GM23338 (cell line): Measurements from ENCODE around the gene SLC29A1.

Experiments used
- CREB1 ChIP-seq: fragments of 250-450 bp; sonication (Bioruptor Pico); IDR thresholded peaks from 2 replicates; pipeline ENCODE4 v1.5.0; 2020; ENCODE audit warnings: low read depth, mild to moderate bottlenecking, moderate library complexity
- ETS1 ChIP-seq: IDR thresholded peaks from 2 replicates; pipeline ENCODE4 v1.6.1; 2016; ENCODE audit warnings: antibody characterized with exemption
- EZH2 ChIP-seq: fragments of 200-600 bp; sonication (generic); IDR thresholded peaks from one replicate; pipeline ENCODE4 v1.8.0; 2017; ENCODE audit warnings: antibody characterized with exemption, mild to moderate bottlenecking, low read depth; ENCODE audit not compliant: unreplicated experiment
- EZH2phosphoT487 ChIP-seq: fragments of 200-600 bp; sonication (generic); IDR thresholded peaks from one replicate; pipeline ENCODE4 v1.8.1; 2018; ENCODE audit warnings: antibody characterized with exemption; ENCODE audit not compliant: unreplicated experiment
- JUNB ChIP-seq: IDR thresholded peaks from one replicate; pipeline ENCODE4 v1.6.1; 2016; ENCODE audit warnings: antibody characterized with exemption; ENCODE audit not compliant: unreplicated experiment
- POLR2AphosphoS5 ChIP-seq: IDR thresholded peaks from 2 replicates; pipeline ENCODE4 v1.6.1; 2016; ENCODE audit warnings: antibody characterized with exemption, low read depth
- STAT1 ChIP-seq: IDR thresholded peaks from one replicate; pipeline ENCODE4 v1.6.1; 2016; ENCODE audit warnings: antibody characterized with exemption; ENCODE audit not compliant: unreplicated experiment
- ZNF114 ChIP-seq: fragments of 250-450 bp; sonication (Bioruptor Pico); IDR thresholded peaks from 2 replicates; pipeline ENCODE4 v1.5.0; 2020; ENCODE audit warnings: mild to moderate bottlenecking, moderate library complexity
- ZNF331 ChIP-seq: fragments of 250-450 bp; sonication (Bioruptor Pico); IDR thresholded peaks from 2 replicates; pipeline ENCODE4 v1.5.0; 2020; ENCODE audit warnings: low read depth, mild to moderate bottlenecking, moderate library complexity
- TF ChIP-seq, protein P1 (sequence below), 2 experiments: fragments of 200-600 bp in 1 of 2; sonication (generic) in 1 of 2; conservative IDR thresholded peaks; 2 replicates each; pipeline versions ENCODE4 v1.5.1 to v1.6.1; 2016 to 2017; ENCODE audit warnings: antibody characterized with exemption in 2 of 2, low read depth in 2 of 2, mild to moderate bottlenecking in 2 of 2, moderate library complexity in 1 of 2
- TF ChIP-seq, protein P2 (sequence below): IDR thresholded peaks from one replicate; pipeline ENCODE4 v1.6.1; 2018; ENCODE audit warnings: antibody characterized with exemption; ENCODE audit not compliant: unreplicated experiment
- TF ChIP-seq, protein P3 (sequence below): fragments of 250-450 bp; sonication (Bioruptor Pico); IDR thresholded peaks from 2 replicates; pipeline ENCODE4 v1.5.0; 2020; ENCODE audit warnings: mild to moderate bottlenecking, moderate library complexity

DNA sequence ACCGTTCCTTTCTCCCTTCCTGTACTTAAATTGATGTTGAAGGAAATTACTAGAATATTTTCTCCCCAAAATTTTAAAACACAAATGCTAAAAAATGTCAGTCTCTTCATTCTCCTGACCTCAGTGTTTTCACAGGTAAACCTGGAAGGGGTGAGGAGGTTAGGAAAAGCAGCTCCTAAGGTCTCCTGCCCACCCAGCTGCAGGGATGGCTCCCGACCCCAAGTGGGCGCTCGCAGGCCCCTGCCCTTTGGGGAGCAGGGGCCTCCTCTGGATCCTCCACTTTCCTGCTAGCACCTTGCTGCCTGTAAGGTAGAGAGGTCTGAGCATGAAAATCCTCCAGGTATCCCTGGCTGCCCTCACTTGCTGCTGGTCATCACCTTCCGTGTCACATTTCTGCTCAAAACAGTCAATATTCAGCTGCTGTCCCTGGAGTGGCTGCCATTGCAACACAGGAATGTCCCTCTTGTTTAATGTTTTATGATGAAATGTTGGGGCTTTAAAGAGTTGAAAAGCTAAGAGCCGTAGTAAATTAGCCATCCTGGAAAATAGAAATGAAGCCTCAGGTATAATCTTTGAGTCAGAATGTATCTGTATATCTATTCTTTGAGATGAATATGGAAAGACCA, 12.6 kb downstream of the SLC29A1 start:
- TF ChIP-seq, protein P1, sequence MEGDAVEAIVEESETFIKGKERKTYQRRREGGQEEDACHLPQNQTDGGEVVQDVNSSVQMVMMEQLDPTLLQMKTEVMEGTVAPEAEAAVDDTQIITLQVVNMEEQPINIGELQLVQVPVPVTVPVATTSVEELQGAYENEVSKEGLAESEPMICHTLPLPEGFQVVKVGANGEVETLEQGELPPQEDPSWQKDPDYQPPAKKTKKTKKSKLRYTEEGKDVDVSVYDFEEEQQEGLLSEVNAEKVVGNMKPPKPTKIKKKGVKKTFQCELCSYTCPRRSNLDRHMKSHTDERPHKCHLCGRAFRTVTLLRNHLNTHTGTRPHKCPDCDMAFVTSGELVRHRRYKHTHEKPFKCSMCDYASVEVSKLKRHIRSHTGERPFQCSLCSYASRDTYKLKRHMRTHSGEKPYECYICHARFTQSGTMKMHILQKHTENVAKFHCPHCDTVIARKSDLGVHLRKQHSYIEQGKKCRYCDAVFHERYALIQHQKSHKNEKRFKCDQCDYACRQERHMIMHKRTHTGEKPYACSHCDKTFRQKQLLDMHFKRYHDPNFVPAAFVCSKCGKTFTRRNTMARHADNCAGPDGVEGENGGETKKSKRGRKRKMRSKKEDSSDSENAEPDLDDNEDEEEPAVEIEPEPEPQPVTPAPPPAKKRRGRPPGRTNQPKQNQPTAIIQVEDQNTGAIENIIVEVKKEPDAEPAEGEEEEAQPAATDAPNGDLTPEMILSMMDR (conservative IDR thresholded peaks at IDR 0.05; ENCODE audit: low read depth in 2 of 2), result peak; percentile 57 to 61
- TF ChIP-seq, protein P2, sequence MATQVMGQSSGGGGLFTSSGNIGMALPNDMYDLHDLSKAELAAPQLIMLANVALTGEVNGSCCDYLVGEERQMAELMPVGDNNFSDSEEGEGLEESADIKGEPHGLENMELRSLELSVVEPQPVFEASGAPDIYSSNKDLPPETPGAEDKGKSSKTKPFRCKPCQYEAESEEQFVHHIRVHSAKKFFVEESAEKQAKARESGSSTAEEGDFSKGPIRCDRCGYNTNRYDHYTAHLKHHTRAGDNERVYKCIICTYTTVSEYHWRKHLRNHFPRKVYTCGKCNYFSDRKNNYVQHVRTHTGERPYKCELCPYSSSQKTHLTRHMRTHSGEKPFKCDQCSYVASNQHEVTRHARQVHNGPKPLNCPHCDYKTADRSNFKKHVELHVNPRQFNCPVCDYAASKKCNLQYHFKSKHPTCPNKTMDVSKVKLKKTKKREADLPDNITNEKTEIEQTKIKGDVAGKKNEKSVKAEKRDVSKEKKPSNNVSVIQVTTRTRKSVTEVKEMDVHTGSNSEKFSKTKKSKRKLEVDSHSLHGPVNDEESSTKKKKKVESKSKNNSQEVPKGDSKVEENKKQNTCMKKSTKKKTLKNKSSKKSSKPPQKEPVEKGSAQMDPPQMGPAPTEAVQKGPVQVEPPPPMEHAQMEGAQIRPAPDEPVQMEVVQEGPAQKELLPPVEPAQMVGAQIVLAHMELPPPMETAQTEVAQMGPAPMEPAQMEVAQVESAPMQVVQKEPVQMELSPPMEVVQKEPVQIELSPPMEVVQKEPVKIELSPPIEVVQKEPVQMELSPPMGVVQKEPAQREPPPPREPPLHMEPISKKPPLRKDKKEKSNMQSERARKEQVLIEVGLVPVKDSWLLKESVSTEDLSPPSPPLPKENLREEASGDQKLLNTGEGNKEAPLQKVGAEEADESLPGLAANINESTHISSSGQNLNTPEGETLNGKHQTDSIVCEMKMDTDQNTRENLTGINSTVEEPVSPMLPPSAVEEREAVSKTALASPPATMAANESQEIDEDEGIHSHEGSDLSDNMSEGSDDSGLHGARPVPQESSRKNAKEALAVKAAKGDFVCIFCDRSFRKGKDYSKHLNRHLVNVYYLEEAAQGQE, result no peak
- TF ChIP-seq POLR2AphosphoS5 (no peak), EZH2phosphoT487 (no peak), EZH2 (no peak), STAT1 (no peak), ZNF331 (CRISPR knock-in tag) (no peak), ETS1 (no peak), ZNF114 (CRISPR knock-in tag) (no peak), JUNB (no peak), CREB1 (no peak)
- TF ChIP-seq, protein P3, sequence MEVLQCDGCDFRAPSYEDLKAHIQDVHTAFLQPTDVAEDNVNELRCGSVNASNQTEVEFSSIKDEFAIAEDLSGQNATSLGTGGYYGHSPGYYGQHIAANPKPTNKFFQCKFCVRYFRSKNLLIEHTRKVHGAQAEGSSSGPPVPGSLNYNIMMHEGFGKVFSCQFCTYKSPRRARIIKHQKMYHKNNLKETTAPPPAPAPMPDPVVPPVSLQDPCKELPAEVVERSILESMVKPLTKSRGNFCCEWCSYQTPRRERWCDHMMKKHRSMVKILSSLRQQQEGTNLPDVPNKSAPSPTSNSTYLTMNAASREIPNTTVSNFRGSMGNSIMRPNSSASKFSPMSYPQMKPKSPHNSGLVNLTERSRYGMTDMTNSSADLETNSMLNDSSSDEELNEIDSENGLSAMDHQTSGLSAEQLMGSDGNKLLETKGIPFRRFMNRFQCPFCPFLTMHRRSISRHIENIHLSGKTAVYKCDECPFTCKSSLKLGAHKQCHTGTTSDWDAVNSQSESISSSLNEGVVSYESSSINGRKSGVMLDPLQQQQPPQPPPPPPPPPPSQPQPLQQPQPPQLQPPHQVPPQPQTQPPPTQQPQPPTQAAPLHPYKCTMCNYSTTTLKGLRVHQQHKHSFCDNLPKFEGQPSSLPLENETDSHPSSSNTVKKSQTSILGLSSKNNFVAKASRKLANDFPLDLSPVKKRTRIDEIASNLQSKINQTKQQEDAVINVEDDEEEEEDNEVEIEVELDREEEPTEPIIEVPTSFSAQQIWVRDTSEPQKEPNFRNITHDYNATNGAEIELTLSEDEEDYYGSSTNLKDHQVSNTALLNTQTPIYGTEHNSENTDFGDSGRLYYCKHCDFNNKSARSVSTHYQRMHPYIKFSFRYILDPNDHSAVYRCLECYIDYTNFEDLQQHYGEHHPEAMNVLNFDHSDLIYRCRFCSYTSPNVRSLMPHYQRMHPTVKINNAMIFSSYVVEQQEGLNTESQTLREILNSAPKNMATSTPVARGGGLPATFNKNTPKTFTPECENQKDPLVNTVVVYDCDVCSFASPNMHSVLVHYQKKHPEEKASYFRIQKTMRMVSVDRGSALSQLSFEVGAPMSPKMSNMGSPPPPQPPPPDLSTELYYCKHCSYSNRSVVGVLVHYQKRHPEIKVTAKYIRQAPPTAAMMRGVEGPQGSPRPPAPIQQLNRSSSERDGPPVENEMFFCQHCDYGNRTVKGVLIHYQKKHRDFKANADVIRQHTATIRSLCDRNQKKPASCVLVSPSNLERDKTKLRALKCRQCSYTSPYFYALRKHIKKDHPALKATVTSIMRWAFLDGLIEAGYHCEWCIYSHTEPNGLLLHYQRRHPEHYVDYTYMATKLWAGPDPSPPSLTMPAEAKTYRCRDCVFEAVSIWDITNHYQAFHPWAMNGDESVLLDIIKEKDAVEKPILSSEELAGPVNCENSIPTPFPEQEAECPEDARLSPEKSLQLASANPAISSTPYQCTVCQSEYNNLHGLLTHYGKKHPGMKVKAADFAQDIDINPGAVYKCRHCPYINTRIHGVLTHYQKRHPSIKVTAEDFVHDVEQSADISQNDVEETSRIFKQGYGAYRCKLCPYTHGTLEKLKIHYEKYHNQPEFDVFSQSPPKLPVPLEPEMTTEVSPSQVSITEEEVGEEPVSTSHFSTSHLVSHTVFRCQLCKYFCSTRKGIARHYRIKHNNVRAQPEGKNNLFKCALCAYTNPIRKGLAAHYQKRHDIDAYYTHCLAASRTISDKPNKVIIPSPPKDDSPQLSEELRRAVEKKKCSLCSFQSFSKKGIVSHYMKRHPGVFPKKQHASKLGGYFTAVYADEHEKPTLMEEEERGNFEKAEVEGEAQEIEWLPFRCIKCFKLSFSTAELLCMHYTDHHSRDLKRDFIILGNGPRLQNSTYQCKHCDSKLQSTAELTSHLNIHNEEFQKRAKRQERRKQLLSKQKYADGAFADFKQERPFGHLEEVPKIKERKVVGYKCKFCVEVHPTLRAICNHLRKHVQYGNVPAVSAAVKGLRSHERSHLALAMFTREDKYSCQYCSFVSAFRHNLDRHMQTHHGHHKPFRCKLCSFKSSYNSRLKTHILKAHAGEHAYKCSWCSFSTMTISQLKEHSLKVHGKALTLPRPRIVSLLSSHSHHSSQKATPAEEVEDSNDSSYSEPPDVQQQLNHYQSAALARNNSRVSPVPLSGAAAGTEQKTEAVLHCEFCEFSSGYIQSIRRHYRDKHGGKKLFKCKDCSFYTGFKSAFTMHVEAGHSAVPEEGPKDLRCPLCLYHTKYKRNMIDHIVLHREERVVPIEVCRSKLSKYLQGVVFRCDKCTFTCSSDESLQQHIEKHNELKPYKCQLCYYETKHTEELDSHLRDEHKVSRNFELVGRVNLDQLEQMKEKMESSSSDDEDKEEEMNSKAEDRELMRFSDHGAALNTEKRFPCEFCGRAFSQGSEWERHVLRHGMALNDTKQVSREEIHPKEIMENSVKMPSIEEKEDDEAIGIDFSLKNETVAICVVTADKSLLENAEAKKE (CRISPR knock-in tag), result no peak
